RPMI7951 (cell line): ENCODE measurements around the gene BRD1. TPM values are rescaled to one million over a fixed set of nuclear protein-coding genes. Genes with fewer than 3 reads are reported as not detected.

ENCODE experiments used
- DNase-seq: peaks from one replicate; pipeline ENCODE4 v3.0.0-alpha.2; 2012; ENCODE audit warnings: low read depth
- total RNA-seq: library from RNA; depleted of rRNA; stranded (reverse); fragments of >200 nt; shearing (Covaris generic); gene quantifications from 2 replicates; pipeline ENCODE4 v1.2.3, GENCODE V29; 2014

BRD1 gene
- total RNA-seq, 1 experiment from 2014 or later, result 7.2 TPM

DNA sequence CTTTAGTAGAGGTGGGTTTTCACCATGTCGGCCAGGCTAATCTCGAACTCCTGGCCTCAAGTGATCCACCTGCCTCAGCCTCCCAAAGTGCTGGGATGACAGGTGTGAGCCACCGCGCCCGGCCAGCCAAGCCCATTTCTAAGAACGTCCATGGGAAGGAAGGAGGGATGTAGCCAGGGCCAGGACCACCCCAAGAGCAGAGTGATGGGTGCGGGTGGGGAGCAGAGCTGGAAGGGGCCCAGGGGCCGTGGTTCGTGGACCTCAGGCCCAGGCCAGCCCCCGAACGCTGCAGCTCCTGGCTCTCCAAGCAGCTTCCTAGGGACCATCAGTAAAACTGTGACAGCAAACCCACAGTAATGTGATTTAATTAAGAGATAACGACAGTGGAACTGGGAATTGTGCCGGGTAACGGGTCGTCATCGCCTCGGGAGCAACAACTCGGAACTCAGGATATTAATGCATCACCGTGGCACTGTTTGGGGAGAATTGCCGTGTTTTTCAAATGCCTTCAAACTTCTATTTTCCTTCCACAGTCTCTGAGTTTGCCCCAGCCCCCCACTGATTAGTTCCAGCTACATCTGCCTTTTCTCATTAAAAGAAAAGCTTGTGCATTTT, 74.3 kb downstream of the BRD1 start:
- DNase-seq, result no peak

DNA sequence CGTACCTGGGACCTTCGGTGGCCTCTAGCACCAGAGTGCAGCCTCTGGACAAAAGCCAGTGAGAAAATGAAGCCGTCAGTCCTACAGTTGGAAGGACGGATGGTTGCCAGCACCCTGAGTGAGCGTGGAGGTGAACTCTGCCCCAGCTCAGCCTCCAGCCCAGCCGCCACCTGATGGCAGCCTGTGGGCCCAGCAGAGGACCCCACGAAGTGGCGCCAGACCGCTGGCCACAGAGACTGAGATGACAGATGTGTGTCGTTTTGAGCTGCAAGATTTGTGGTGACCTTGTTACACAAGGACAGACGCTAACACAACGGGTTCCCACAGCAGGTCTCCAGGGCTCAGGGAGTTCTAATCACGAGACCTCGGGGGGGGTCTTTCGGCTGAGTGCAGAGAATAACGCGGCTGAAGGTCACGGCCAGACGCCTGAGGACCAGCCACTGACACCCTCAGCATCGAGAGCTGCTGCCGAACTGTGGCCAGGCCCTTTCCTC, 75.0 kb downstream of the BRD1 start:
- DNase-seq, result no peak

DNA sequence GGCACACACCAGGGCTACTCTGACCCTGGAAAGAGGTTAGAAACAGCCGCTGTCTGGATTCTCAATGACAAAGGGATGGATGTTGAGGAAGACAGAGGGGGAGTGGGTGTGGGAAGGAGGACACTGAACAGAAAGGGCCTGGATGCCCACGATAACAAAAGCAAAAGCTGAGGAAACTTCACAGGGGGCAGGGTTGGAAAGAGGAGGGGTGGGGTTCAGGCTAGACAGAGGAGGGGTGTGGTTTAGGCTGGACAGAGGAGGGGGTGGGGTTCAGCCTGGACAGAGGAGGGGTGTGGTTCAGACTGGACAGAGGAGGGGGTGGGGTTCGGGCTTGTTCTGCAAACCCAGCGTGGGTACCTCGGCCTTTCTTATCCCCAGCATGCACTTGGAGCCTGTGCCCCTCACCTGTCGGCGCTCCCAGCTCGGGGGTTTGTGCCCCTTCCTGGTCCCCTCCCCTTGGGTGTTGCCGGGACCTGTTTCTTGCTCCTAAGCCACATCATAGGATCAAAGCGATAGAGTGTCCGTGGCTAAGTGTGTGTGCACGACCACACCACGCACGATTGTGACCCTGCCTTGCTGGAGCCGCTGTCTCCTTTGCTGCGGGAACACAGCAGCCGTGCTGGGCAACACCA, 75.6 kb downstream of the BRD1 start:
- DNase-seq, result no peak

DNA sequence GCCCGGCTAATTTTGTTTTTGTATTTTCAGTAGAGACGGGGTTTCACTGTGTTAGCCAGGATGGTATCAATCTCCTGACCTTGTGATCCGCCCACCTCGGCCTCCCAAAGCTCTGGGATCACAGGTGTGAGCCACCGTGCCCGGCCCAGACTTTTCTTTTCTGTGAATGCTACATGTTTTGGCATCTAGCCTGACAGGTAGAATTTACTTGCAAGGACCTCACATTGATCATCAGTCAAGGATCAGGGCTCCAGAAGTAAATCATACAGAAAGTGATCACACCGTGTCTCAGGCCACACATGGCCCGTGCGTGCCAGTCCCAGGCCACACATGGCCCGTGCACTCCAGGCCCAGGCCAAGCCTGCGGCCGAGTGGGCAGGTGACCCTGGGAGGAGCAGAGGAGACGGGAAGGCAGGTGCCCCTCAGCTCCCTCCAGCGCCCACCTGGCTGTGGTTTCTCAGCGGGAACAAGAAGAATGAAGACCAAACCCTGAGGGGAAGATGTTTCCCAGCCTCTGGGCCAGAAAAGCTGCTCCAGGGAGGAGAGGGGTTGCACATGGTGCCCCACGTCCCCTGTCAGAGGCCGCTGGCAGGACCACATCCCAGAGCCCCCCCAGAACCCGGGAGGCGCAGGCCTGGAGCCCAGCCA, 76.2 kb downstream of the BRD1 start:
- no peak for DNase-seq

DNA sequence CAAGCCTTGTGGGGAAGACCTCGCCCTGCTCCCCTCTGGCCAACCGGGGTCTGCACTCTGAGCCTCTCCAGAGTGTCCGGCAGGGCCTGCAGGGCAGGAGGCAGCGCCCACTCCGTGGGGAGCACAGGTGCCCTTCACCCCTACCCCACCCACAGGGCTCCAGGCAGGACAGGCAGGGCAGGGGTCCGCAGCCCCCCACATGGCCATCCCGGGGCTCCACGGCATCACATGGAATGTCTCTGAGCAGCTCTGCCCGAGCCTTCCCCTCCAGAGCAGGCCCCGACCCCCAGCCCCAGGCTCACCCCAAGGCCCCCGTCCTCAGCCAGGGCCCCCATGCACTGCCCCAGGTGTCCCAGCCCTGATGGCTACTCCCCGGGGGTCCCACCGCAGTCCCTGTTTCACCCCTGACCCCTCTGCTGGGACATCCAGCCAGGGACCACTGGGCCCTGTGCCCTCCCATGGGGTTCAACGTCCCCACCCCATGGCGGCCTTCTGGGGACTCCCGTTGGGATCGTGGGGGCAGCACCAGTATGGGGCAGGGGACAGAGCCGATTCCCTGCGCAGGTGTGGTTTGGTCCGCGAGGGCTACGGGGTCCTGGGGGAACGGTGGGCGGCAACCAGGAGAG, 77.7 kb downstream of the BRD1 start:
- no peak for DNase-seq

DNA sequence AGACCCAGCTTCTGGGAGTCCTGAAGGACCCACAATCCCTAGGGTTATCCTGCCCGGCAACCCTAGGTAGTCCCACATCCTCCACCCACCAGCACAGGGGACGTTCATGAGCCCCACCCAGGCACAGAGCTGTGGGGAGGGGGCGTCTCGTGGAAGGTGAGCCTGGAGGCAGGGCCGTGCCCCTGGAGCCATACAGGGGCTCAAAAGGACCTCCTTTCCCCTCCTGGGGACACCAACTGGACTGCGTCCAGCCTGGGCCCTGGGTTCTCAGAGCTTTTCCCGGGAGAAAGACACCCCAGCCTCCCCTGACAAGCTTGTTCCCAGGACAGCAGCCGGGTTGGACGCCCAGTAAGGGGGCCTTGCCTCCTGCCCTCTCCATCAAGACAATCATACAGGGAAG, 78.4 kb downstream of the BRD1 start:
- DNase-seq, result no peak

DNA sequence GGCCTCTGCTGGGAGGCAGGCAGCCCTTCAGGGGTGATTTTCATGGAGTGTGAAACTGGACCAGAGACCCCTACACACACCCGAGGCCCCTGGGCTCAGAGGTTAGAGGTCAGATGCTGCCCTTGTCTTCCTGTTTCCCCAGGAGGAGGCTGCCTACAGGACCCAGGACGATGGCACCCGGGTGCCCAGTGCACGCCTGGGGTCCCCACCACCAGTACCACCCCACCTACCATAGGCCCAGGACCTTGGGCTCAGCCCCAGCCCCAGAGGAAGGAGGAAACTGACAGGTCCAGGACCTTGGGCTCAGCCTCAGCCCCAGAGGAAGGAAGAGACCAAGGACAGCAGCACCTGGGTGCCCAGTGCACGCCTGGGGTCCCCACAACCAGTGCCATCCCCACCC, 79.2 kb downstream of the BRD1 start:
- DNase-seq, result no peak

DNA sequence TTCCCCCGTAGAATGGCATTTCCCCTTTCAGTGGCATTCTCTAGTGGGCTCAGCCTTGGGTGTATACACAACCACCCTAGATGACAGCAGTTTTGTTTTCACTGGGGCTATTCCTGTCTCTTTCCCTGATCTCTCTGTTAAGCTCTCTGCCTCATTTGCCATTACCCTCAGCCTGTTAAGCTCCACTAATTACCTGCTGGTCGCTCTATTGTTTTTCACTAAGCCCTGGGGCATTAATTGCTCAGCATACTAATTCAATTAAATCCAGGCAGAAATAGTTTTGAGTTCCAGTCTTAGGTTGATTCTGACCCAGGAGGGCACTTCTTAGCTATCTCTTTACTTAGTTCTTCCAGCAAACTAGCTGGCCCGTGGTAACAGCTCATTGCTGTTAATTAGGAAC, 80.0 kb downstream of the BRD1 start:
- no peak for DNase-seq

DNA sequence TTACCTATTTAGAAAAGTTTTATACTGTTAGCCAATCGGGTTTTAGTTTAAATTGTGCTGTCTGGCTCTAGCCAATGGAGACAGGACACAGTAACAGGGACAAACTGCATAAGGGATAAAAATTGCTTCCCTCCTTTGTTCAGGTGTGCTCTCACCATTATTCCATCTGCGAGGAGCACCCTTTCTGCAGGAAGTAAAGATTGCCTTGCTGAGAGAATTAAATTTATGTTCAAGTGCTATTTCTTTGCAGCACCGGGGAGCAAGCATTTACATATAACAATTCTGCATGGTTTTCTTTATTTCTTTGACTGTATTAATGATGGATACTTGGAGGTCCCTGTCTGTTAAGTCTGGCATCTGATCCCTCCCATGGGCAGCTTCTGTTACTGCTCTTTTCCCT, 80.5 kb downstream of the BRD1 start:
- no peak for DNase-seq

DNA sequence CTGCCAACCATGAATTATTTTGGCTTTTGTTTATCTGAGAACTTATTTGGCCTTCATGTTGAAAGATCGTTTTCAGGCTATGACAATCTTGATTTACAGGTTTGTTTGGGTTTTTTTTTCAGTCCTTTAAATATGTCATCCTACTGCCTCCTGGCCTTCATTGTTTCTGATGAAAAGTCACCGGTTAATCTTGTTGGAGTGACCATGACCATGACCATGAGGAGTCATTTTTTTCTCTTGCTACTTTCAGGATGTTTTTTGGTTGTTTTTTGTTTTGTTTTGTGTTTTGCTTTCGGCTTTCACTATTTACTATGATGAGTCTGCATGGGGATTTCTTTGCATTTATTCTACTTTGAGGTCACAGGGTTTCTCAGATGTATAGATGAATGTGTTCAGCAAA, 81.6 kb downstream of the BRD1 start:
- DNase-seq, result no peak

DNA sequence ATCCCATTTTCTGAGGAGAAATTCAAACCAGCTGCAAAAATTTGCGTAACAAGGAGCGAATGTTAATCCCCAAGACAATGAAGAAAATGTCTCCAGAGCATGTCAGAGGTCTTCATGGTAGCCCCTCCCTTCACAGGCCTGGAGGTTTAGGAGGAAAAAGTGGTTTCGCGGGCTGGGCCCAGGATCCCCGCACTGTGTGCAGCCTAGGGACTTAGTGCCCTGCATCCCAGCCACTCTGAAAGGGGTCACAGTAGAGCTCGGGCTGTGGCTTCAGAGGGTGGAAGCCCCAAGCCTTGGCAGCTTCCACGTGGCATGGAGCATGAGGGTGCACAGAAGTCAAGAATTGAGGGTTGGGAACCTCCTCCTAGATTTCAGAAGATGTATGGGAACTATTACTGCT, 87.4 kb downstream of the BRD1 start:
- DNase-seq, result no peak

DNA sequence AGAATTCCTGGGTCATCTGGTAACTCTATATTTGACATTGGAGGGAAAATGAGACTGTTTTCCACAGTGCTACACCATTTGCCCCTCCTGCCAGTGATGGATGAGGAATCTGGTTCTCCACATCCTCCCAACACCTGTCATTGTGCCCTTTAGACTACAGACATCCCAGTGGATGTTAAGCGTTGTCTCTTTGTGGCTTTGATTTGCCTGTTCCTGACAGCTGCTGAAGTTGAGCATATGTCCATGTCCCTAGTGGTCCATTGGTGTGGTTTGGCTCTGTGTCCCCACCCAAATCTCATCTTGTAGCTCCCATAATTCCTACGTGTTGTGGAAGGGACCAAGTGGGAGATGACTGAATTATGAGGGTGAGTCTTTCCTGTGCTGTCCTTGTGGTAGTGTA, 88.5 kb downstream of the BRD1 start:
- DNase-seq, result no peak

DNA sequence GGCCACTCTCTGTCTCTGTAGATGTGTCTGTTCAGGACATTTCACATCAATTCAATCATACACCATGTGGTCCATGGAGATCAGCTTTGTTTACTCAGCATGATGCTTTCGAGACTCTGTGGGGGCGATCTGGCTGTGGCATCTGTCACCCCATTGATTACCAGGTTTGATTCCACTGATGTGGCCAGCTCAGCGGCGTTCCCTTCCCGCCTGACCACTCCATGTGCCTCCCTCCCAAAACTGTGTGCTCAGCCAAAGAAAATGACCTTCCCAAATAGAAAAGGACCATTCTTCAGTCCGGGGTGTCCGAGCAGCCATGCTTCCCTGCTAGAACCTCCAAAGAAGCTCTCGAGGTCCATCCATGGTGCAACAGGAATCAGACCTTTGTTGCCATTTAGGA, 89.1 kb downstream of the BRD1 start:
- DNase-seq, result no peak

DNA sequence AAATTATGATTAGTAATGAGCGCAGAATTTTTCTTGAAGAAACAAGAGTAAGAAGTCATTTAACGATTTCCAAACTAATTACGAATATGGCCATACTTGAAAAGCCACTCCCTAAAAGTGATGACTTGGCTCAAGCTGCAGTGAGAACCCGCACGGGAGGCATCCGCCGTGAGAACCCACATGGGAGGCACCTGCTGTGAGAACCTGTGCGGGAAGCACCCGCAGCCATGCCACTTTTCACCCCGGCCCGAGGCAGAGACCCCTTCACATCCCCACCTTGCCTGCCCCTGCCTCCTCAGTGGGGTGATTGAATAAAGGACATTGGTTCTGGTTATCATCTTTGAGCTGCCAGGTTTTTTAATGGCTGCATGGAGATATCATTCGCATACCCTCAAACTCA, 89.7 kb downstream of the BRD1 start:
- no peak for DNase-seq

DNA sequence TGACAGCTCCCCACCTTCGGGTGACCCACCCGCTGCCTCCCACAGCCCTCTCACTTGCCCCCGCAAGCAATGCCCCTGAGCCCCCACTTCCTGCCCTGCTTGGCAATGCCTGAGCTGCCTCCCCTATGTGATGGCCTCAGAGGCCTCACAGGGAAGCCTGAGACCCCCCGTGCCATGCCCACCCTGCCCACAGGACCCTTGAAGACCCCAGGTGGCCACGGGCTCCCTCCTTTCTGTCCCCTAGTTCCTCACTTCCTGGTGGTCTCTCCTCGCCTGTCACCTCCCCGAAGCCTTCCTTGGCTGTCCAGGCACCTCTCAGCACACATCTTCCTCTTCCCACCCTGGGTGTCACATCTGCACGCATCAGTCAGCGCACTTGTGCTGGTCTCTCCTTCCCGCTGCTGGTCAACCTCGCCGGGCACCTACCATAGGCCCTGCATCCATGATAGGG, 90.5 kb downstream of the BRD1 start:
- DNase-seq, result no peak

DNA sequence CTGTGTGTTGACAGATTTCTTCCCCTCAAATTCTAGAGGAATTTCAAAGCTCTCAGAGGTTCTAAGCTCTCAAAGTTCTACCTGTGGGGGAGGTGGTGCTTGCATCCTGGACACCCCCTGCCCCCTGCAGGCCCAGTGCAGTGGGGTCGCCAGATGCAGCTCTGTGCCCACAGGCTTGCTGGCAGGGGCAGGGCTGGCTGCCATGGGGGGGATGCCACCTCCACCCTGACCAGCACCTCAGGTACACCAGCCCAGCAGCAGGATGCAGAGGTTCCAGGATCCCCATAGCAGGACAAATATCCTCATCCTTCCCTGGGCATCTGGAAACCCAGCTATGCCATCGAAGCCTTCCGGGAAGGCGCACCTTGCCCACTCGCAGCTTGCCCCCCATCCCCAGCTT, 91.1 kb downstream of the BRD1 start:
- DNase-seq, result no peak

DNA sequence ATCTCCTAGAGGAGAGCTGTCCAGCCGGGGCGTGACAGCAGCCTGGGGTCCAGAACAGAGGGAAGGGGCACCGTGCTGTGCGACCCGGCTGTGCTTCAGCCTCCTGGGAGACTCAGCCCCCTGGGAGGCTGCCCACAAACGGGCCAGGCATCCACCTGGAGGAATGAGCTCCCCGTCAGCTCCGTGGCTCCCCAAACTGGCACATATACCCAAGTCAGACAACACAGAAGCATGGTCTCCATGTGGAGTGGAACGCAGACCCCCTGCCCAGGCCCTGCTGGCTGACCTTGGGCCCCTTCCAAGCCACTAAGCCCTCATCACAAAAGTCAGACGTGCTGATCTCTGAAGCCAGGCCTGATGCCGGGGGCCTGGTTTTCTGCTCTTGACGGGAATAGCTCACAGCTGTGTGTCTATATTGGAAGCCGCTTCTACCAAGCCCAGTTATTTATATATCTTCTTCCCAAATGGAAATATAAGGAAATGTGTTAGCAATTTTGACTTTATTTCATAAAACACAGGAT, 91.7 kb downstream of the BRD1 start:
- no peak for DNase-seq

DNA sequence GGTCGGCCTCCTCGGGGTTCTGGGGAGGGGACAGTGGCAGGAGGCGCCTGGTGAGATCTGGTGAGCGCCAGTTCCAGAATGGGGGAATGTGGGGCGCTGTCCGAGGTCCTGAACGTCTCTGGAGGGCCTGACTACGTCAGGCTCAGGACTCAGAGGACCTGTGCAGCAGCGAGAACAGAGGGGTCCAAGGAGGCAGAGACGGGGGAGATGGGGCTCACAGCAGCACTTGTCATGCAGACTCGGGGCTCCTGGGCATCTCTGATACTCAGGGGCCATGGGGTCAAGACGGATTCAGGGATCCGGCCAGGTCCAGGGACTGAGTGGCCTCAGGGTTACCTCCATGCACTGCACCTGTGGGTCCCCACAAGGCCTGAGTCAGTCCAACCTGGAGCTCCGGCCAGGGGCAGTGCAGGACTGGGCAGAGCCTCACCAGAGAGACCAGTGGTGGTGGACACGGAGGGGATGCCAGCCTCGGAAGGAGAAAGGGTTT, 92.2 kb downstream of the BRD1 start:
- peak; percentile 9 for DNase-seq

DNA sequence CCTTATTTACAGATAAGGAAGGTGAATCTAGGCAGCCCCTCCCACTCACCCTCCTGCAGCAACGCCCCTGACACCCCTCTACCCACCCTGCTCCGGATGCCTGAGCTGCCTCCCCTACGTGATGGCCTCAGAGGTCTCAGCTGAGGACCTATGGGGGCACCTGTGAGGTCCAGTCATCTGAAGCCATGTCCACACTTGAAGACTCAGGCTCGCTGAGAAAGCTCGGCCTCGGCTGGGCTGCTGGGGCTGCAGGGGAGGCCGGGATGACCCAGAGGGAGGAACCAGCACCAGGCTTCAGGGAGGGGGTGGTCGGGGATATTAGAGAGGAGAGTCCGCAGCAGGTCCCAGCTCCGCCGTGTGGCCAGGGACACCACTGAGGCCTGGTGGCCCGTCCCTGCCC, 92.8 kb downstream of the BRD1 start:
- no peak for DNase-seq

DNA sequence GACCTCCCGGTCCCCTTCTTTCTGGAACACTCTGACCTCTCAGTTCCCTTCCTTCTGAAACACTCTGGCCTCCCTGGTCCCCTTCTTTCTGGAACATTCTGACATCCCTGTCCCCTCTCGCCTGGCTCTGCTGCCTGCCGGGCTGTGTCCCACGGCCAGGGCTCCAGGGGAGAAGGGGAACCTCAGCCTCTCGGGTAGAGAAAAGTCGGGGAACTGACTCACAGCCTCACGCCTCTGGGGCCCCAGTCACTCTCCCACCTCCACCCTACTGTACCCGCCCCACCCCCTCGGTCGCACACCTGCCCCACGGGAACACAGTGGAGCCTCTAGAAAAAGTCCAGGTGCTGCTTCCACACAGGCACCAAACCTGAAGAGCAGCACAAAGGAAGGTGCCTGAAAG, 93.3 kb downstream of the BRD1 start:
- no peak for DNase-seq

DNA sequence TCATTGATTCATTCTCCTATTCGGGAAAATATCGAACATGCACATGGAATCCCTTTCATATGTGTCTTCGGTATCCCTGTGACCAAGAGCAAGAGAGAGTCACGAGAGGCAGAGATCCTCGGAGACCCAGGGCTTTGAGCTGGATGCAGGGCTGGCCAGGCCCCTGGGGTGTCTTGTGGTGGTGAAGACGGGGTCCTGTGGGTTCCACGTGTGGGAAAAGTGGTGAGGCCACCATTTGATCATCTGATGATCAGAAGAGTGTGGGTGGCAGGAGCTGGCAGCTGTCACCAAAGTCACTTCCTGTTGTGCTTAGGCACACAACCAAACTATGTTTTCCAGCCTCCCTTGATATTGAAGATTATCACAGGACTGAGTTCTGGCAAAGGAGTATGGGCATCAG, 94.0 kb downstream of the BRD1 start:
- no peak for DNase-seq

DNA sequence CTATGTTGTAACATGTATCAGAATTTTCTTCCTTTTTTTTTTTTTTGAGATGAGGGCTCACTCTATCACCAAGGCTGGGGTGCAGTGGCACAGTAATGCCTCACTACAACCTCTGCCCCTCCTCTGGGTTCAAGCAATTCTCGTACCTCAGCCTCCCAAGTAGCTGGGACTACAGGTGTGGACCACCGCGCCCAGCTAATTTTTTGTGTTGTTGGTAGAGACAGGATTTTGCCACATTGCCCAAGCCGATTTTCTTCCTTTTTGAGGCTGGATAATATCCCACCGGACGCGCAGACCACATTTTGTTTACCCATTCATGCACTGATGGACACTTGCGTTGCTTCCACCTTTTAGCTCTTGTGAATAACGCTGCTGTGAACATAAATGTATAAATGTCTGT, 97.0 kb downstream of the BRD1 start:
- no peak for DNase-seq
